ENCODE data around the gene PPP6R3. TPM values are rescaled to one million over a fixed set of nuclear protein-coding genes. Genes with fewer than 3 reads are reported as not detected.

PPP6R3 gene
- total RNA-seq, 1 experiment from 2014 or later: 138 TPM

DNA sequence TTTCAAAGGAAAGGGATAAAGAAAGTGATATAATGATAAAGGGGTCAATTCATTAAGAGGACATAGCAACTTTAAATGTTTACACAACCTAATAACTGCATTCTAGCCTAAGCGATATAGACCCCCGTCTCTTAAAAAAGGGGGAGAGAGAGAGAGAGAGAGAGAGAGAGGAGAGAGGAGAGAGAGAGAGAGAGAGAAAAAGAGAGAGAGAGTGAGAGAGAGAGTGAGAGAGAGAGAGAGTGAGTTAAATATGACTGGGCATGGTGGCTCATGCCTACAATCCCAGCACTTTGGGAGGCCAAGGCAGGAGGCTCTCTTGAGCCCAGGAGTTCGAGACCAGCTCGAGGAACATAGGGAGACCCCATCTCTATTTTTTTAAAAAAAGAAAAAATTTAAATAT, 133.6 kb downstream of the PPP6R3 start:
- Mint-ChIP-seq H3K4me3 (no peak overlapping the region), H3K27ac (peak overlapping the region in 1 of 3 experiments; percentile 79; a peak in 2 of 7 replicates), H3K27me3 (ENCODE audit: low read depth) (no peaks in the 10 kb centered on the region), H3K9me3 (no peaks in the 10 kb centered on the region), H3K36me3 (ENCODE audit: insufficient read depth in 1 of 3, low read depth in 3 of 3) (peaks cover 59 to 90% (median 87%) of the 10 kb centered on the region in 3 experiments), H3K4me1 (no peaks in the 10 kb centered on the region; a peak in 1 of 4 replicates)
- no peak for DNase-seq
- Histone ChIP-seq H2BK120ac (ENCODE audit: low read depth, low read length, poor library complexity, severe bottlenecking) (no peak overlapping the region), H3K14ac (ENCODE audit: insufficient read depth, low read length) (no peak overlapping the region), H3K27ac (ENCODE audit: insufficient read length, low read depth, low read length) (no peak overlapping the region), H3K23me2 (ENCODE audit: insufficient read length, low read depth, low read length, poor library complexity, severe bottlenecking) (no peaks in the 10 kb centered on the region), H2BK5ac (ENCODE audit: insufficient read length, low read length) (no peak overlapping the region), H3K4ac (ENCODE audit: low read depth, low read length) (no peak overlapping the region), H2BK12ac (ENCODE audit: insufficient read length, low read depth, low read length) (no peak overlapping the region), H4K91ac (ENCODE audit: insufficient read length, low read depth, low read length) (no peak overlapping the region), H3K18ac (ENCODE audit: insufficient read length, low read depth, low read length) (no peak overlapping the region), H2BK15ac (ENCODE audit: low read depth, low read length) (no peak overlapping the region), H3K56ac (ENCODE audit: insufficient read length, low read depth, low read length) (no peak overlapping the region), H2BK20ac (ENCODE audit: low read depth, low read length, poor library complexity, severe bottlenecking) (no peak overlapping the region), H3K79me2 (ENCODE audit: insufficient read depth, low read length) (no peaks in the 10 kb centered on the region), H2AFZ (ENCODE audit: low read length) (no peak overlapping the region), H3K4me2 (ENCODE audit: insufficient read depth, insufficient read length, low read length) (no peak overlapping the region), H4K20me1 (ENCODE audit: control insufficient read depth, insufficient read depth, insufficient read length) (no peaks in the 10 kb centered on the region), H3K4me1 (ENCODE audit: insufficient read depth, low read length) (no peaks in the 10 kb centered on the region), H3K27me3 (ENCODE audit: insufficient read depth, low read length) (no peaks in the 10 kb centered on the region; the same call in 1 of the 2 replicates), H3K9ac (ENCODE audit: extremely low read depth, insufficient read length, low read length) (no peak overlapping the region), H2AK5ac (ENCODE audit: insufficient read length, low read length) (no peak overlapping the region), H3K23ac (ENCODE audit: insufficient read length, low read depth, low read length) (no peak overlapping the region), H3T11ph (ENCODE audit: low read length) (no peak overlapping the region), H3K9me3 (ENCODE audit: control insufficient read depth, low read depth, low read length) (no peaks in the 10 kb centered on the region), H4K8ac (replicated peaks; ENCODE audit: insufficient read length, low read depth, low read length) (no peak overlapping the region), H4K5ac (ENCODE audit: insufficient read length, low read depth, low read length) (no peak overlapping the region), H3K79me1 (ENCODE audit: insufficient read depth, low read depth, low read length, poor library complexity, severe bottlenecking) (no peaks in the 10 kb centered on the region)
- TF ChIP-seq, protein P1, sequence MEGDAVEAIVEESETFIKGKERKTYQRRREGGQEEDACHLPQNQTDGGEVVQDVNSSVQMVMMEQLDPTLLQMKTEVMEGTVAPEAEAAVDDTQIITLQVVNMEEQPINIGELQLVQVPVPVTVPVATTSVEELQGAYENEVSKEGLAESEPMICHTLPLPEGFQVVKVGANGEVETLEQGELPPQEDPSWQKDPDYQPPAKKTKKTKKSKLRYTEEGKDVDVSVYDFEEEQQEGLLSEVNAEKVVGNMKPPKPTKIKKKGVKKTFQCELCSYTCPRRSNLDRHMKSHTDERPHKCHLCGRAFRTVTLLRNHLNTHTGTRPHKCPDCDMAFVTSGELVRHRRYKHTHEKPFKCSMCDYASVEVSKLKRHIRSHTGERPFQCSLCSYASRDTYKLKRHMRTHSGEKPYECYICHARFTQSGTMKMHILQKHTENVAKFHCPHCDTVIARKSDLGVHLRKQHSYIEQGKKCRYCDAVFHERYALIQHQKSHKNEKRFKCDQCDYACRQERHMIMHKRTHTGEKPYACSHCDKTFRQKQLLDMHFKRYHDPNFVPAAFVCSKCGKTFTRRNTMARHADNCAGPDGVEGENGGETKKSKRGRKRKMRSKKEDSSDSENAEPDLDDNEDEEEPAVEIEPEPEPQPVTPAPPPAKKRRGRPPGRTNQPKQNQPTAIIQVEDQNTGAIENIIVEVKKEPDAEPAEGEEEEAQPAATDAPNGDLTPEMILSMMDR (conservative IDR thresholded peaks at IDR 0.05): no peak
- WGBS (ENCODE audit: extremely low coverage, insufficient read length, low lambda C conversion rate): no CpG with 5 or more reads among the region's 4 CpGs

Data from H9 (cell line).